Measurements from ENCODE around the gene EPHB2. TPM values are rescaled to one million over a fixed set of nuclear protein-coding genes. Genes with fewer than 3 reads are reported as not detected.

EPHB2 gene
- total RNA-seq, 1 donor from 2014 or later: 6.0 TPM

DNA sequence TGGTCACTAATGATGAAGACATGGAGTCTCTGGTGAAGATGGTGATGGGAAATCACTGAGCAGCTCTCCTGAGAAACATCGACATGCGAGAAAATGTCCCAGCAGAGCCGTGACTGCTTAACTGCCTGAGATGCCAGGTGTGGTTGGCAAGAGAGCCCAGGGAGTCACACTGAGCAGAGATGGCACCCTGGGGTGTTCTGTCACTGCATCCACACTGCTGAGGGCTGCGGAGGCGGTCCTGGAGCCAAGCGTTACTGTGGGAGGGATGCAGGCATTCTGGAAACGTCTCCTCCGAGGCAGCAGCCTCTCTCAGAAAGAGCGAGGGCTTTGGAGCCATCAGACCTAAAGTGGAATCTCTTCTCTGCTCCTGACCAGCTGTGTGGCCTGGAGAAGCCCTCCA is 57.2 kb downstream of the EPHB2 start:
- intact Hi-C loops (cut with DNase I): no loop called here
- Histone ChIP-seq H3K9me3 (no peaks in the 10 kb centered on the region), H3K4me3 (no peak overlapping the region), H3K4me1 (no peaks in the 10 kb centered on the region), H3K27me3 (no peaks in the 10 kb centered on the region), H3K36me3 (no peaks in the 10 kb centered on the region), H3K27ac (no peak overlapping the region)
- ATAC-seq (no peak), DNase-seq (no peak)
- TF ChIP-seq CTCF (IDR thresholded peaks at IDR 0.05): no peak

- no peak for TF ChIP-seq CTCF (IDR thresholded peaks at IDR 0.05)
- no peak for DNase-seq
- intact Hi-C loops (cut with DNase I): no loop called here
Measured at GRCh38 chr1:22769932-22770331, 59.3 kb downstream of the EPHB2 start.

DNA sequence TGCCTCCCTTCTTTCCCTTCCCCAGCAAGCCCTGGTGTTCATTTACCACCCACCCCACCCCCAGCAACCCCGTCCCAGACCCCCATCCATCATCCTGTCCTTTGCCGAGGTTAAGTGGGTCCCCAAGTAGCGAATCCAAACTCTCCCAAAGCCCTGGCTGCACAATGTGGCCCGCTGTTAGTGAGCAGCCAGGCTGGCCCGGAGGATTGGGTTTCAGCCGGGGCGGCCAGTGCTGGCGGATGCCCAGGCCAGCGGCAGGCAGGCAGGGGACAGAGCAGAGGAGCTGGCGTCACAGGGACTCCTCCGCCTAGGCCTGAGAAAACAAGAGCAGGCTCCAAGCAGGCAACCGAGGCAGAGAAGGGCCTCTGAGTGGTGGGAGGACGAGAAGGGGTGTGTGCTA is 61.4 kb downstream of the EPHB2 start:
- no peak overlapping the region for H3K27ac ChIP-seq
- H3K4me3 ChIP-seq: no peak overlapping the region
- no peaks in the 10 kb centered on the region for H3K9me3 ChIP-seq
- no peaks in the 10 kb centered on the region for H3K27me3 ChIP-seq
- intact Hi-C loops (cut with DNase I): no loop called here
- DNase-seq: no peak
- no peaks in the 10 kb centered on the region for H3K4me1 ChIP-seq
- no peak for TF ChIP-seq CTCF (IDR thresholded peaks at IDR 0.05)
- ATAC-seq: no peak
- no peaks in the 10 kb centered on the region for H3K36me3 ChIP-seq

More at GRCh38 chr1:22769932-22770331, 59.3 kb downstream of the EPHB2 start:
- H3K9me3 ChIP-seq: no peaks in the 10 kb centered on the region
- H3K4me1 ChIP-seq: no peaks in the 10 kb centered on the region
- no peak overlapping the region for H3K27ac ChIP-seq
- ATAC-seq: no peak
- H3K4me3 ChIP-seq: no peak overlapping the region
- no peaks in the 10 kb centered on the region for H3K36me3 ChIP-seq
- H3K27me3 ChIP-seq: no peaks in the 10 kb centered on the region

GRCh38 chr1:22773981-22774832 is 63.6 kb downstream of the EPHB2 start:
- Histone ChIP-seq H3K4me1 (peaks cover 4% of the 10 kb centered on the region), H3K9me3 (no peaks in the 10 kb centered on the region), H3K27ac (no peak overlapping the region), H3K36me3 (no peaks in the 10 kb centered on the region), H3K27me3 (no peaks in the 10 kb centered on the region), H3K4me3 (no peak overlapping the region)
- ATAC-seq: peak; percentile 52
- intact Hi-C loops (cut with DNase I): no loop called here
- DNase-seq: no peak
- no peak for TF ChIP-seq CTCF (IDR thresholded peaks at IDR 0.05)

DNA sequence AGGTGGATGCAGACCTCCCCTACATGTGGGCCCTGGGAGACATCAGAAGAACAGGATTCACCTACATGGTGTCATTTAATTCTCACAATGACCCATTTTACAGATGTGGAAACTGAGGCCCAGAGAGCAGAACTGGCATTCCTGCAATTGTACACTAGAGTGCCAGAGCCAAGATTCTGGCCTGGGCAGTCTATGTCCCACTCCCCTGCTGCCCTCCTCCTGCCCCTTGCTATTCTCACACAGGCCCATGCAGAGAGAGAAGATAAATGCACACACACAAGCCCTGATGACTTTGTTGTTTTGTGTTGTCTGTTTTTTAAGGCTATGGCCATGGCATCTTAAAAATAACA is 64.2 kb downstream of the EPHB2 start:
- no peak for TF ChIP-seq CTCF (IDR thresholded peaks at IDR 0.05)
- peaks cover 4% of the 10 kb centered on the region for H3K4me1 ChIP-seq
- intact Hi-C loops (cut with DNase I): no loop called here

More for the DNA sequence above, 64.2 kb downstream of the EPHB2 start:
- Histone ChIP-seq H3K36me3 (no peaks in the 10 kb centered on the region), H3K27me3 (no peaks in the 10 kb centered on the region), H3K9me3 (no peaks in the 10 kb centered on the region), H3K27ac (no peak overlapping the region), H3K4me3 (no peak overlapping the region)
- DNase-seq (no peak), ATAC-seq (no peak)

Data from upper lobe of right lung (tissue), 1 donor.